ENCODE measurements around the gene MAP3K21.
A peak's percentile ranks its signal among the peaks of the same experiment; 100 is the strongest.

Gene MAP3K21

DNA sequence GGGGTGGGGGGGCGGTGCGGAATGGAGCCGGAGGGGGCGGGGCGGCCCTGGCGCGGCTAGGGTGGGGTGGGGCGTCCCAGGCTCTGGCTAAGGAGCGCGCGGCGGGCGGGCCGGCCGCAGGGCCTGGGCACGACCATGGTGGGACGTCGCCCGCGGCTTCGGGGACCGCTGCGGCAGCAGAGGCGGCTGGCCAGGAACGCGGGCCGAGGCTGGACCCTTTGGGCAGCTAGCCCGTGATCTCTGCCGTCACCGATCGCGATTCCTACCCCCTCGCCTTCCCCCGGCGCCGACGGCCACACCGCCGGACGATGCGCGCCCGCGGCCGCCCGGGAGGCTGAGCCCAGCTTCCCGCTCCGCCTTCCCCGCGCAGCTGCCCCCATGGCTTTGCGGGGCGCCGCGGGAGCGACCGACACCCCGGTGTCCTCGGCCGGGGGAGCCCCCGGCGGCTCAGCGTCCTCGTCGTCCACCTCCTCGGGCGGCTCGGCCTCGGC lies at the start of gene MAP3K21:
MAP3K21 (plus strand) TSS at position 74 of the 491 bp plus-strand sequence; CDS start at position 379, 305 bp downstream.
- no peak for DNase-seq (ENCODE audit: low spot score)

- no peak for DNase-seq (ENCODE audit: low spot score)
Measured at GRCh38 chr1:233278631-233279030, 48.9 kb upstream of the MAP3K21 start.

- DNase-seq (ENCODE audit: low spot score), result no peak
Measured at GRCh38 chr1:233279971-233280370, 47.6 kb upstream of the MAP3K21 start.

DNA sequence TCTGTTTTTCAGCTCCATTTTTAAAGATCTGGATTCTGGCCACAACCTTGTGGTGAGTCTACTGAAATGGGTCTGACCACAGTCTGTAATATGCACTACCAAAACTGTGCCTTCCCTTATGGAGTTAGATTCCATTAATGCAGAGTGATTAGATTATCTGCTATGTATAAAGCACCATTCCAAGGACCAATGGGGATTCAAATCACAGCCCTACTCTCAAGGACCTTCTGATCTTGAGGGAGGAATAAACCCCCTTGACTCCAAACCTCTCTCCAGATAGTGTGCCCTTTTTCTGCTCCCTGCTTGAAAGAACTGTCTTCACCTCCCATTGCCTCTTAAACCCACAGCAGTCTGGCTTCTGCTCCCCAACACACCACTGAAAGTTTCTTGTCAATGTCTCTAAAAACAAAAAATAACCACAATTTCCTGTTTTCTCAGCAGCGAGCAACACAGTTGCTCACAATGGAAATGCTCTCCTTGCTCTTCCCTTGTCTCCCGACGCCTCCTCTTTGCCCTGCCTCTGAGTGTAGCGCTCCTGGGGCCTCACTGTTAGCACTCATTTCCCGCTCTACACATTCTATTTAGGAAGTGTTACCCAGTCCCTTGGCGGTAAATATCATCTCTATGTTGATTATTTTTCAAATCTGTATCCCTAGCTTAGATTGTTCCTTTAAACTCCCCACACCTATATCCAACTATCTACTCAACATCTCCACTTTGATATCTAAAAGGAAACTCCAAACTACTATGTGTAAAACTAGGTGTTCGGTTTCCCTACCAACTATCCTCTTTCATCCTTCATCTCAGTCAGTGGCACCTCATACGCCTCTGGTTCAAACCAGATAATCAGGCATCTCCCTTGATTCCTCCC lies 45.6 kb upstream of the MAP3K21 start:
- DNase-seq (ENCODE audit: low spot score), result peak; percentile 46

DNA sequence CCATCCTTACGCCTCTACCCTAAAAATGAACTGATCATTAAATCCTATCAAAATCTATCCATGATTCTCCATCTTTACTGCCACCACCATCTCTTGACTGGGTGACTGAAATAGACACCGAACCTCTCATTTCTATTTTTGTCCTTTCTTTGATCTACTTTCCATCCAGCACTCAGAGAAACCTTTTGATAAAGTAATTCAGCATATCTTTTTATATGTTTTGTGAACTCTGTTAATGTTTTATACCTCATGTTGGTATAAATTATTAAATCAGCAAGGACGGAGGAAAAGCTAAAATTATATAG lies 45.0 kb upstream of the MAP3K21 start:
- DNase-seq (ENCODE audit: low spot score), result no peak

GRCh38 chr1:233289676-233290075 lies 37.8 kb upstream of the MAP3K21 start:
- no peak for DNase-seq (ENCODE audit: low spot score)

DNA sequence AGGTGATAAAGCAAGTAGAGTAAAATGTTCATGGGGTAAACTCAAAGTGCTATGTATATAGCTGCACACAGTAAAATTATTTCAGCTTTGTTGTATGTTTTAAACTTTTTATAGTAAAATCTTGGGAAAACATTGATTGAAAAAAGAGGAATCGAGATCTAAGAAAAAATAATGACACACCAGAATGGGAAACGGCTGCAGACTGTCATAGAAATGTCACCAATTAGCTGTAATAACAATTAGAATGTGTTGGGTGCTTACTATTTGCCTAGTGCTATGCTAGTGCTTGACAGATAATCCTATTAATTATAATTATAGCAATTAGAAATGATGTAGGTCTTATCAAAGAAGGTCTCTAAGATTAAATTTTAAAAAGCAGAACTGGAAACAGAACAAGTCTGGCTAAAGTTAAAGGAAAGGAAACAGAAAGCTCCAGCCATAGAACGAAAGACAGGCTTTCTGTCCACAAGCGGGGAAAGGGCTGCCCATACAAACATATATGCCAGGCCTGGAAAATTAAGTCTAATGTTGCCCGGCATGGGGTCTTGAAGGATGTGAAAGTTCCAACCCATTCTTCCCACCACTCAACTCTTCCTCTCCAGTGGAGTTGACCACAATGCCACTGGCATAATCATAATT lies 37.0 kb upstream of the MAP3K21 start:
- DNase-seq (ENCODE audit: low spot score), result no peak

- no peak for DNase-seq (ENCODE audit: low spot score)
Measured at GRCh38 chr1:233293556-233294446, 33.7 kb upstream of the MAP3K21 start.

GRCh38 chr1:233294913-233295236 lies 32.6 kb upstream of the MAP3K21 start:
- DNase-seq (ENCODE audit: low spot score), result peak; percentile 60

DNA sequence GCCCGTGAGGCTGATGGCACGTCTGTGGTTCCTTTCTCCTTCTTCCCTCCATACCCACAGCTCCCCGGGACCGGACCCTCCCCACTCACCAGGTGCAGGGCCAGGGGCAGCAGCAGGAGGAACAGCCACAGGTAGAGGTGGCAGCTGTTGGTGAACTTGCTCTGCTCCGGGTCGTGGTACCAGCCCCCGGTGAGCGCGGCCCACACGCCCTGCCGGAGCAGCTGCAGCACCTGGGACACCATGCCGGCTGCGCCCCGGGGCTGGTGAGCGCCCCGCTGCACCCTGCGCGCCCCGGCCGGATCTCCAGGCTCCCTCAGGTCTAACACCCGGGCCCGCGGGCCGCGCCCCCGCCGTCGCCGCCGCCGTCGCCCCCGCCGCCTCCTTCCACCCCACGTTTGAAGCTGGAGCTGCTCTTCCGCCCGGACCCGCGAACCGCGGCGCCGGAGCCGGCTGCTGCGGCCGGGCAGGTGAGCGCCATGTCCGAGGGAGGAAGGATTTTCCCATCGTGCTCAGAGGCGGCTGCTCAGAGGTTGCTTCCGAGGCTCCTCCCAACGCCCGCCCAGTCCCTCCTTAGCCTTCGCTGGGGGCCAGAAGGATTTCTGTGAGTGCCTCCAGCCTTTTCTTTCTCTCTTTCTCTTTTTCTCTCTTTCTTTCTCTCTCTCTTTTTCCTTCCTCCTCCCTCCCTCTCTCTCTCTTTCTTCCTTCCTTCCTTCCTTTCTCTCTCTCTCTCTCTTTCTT lies 32.1 kb upstream of the MAP3K21 start, which contains the start of gene PCNX2:
PCNX2 (minus strand) TSS at position 489 of the 738 bp plus-strand sequence; CDS start at position 242, 247 bp downstream.
- DNase-seq (ENCODE audit: low spot score), result peak; percentile 81

GRCh38 chr1:233295975-233296322 lies 31.6 kb upstream of the MAP3K21 start:
- no peak for DNase-seq (ENCODE audit: low spot score)

DNA sequence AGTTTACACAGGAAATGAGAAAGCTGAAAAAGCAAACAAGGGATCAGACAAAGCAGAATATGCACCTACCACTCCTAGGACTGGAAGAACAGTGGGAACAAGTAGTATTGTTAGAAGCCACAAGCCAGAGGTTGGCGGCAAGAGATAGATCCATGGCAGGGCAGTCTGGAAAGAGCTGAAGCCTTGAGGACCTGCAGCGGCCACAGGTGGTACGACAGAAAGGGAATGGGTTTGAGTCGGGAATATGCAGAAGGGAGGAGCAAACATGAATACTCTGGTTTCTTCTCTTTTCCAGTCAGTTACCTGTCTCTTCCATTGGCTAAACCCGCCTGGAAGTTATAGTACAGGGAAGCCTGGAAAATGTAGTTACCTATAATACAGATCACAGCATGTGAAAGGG lies 28.1 kb upstream of the MAP3K21 start:
- no peak for DNase-seq (ENCODE audit: low spot score)

GRCh38 chr1:233300326-233300725 lies 27.2 kb upstream of the MAP3K21 start:
- no peak for DNase-seq (ENCODE audit: low spot score)

DNA sequence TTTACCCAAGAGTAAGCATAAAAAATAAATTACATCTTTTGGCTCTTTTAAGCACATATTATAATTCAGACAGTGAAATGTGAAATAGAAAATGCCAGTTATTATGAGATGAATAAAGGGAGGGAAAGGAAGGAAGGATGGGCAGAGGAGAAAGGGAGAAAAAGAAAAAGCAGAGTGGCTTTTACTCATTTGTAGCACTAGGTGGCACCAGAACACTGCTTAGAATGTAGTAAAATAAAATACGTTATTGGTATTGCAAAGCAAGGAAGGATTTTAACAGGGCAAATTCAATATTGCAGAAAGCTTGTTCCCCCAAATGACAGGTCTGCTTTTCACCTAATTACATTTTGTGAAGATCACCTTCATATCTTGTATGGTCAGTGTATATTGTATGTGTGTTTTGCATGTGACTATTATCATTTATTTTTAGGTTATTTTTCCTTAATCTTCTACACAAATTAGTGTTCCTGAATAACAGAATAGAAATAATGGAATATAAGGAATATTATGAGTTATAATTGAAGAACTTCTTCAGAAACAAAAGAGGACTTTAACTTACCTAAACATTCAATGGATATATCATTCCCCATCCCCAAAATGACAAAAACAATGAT lies 22.9 kb upstream of the MAP3K21 start:
- peak; percentile 28 for DNase-seq (ENCODE audit: low spot score)

DNA sequence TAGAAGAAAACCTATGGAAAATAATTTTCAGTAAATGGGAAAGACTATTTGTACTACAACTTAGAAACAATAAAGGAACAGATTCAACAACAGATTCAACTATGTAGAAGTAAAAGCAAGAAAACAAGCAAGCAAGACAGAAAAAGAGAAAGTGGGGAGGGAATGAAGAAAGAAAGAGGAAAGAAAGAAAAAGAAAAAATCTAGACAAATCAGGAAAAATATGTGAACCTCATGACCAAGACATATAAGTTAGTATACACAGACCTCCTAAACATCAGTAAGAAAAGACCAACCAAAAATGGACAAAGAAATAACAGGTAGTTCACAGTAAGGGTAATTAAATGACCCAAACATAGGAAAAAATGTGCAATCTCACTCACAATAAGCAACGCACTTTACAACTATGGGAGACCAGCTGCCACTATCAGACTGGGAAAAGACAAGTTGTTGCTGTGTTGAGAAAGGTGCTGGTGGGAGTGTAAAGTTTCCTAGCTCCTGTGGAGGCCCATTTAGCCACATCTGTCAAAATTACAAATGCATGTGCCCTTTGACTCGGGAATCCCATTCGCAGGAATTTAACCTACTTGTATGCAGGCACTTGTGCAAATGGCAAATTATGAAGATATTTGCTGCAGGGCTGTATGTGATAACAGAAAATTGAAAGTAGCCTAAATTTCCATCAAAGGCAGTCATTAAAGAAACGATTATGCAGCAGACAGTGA lies 13.9 kb upstream of the MAP3K21 start:
- DNase-seq (ENCODE audit: low spot score), result no peak

GRCh38 chr1:233315718-233316301 lies 11.7 kb upstream of the MAP3K21 start:
- no peak for DNase-seq (ENCODE audit: low spot score)

DNA sequence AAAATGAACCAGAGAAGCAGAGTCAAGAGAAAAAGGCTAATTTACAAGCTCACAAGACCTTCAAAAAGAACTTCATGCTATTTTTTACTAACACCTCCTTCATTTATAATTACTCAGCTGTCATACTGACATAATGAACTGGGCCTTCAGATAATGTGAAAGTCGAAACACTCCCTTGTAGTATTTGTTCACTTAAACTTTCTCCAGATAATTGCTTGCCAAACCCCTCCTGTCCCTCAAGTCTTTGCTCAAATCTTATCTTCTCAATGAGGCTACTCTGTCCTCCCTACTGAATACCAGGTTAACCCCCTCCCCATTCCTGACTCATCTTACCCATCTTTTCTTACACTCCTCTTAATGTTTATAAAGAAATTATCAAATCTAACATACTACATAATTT lies 11.1 kb upstream of the MAP3K21 start:
- no peak for DNase-seq (ENCODE audit: low spot score)

GRCh38 chr1:233319272-233319671 lies 8.3 kb upstream of the MAP3K21 start:
- no peak for DNase-seq (ENCODE audit: low spot score)

DNA sequence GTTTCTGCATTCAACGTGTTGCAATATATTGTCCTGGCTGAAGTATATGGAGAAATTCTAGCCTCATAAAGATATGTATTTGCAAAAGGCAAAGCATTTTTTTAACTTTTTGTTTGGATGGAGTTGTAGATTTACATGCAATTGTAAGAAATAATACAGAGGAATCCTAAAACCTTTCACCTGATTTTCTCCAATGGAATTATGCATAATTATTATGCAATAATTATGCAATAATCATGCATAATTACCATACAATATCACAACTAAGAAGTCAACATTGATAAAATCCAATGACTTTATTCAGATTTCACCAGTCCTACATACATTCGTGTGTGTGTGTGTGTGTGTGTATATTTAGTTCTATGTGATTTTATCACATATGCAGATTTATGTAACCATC lies 7.5 kb upstream of the MAP3K21 start:
- no peak for DNase-seq (ENCODE audit: low spot score)

DNA sequence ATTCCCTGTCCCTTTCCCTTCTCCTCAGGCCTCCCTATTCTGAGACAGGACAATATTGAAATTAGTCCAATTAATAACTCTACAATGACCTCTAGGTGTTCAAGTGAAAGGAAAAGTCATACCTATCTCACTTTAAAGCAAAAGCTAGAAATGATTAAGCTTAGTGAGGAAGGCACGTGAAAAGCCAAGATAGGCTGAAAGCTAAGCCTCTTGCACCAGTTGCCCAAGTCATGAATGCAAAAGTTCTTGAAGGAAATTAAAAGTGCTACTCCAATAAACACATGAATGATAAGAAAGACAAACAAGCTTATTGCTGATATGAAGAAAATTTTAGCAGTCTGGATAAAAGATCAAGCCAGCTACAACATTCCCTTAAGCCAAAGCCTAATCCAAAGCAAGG lies 3.8 kb upstream of the MAP3K21 start:
- no peak for DNase-seq (ENCODE audit: low spot score)

Measured in AG08395 (cell line).